ENCODE results near the gene SERPINA12.

The SERPINA12 gene

DNA sequence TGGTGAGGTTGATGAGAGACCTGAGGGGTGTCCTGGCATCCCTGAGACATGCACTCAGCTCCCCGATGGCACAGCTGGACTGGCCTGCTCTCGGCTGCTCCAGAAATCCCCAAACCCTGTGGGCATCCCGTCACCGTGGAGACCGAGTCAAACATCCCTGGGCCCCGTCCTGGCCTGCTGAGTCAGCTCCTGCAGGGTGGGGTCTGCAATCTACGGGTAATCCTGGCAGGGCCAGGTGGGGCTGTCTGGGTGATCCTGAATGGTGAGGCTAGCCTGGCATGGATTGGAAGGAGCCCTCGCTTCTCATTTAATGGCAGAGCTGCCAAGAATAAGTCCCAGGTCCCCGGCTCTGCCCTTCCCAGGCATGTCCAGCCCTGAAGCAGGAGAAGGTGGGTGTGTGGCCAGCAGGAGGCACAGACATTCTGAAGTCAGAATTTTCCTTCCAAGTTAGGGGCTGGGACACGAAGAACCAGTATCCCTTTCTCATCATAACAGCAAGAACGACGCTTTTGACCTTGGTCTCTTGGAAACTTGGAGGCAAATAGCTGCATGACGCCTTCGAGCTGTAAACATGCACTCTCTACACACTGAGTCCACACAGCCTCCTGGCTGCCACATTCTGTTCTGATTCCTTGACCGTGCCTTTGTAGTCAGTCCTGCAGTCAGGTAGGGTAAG lies 34.3 kb upstream of the SERPINA12 start:
- no peak for DNase-seq
- Histone ChIP-seq H3K27me3 (no peaks in the 10 kb centered on the region), H3K9me3 (no peaks in the 10 kb centered on the region), H3K4me1 (no peaks in the 10 kb centered on the region), H3K4me3 (ENCODE audit: low read depth, low read length) (no peak overlapping the region), H3K36me3 (no peaks in the 10 kb centered on the region)
- TF ChIP-seq, protein P1, sequence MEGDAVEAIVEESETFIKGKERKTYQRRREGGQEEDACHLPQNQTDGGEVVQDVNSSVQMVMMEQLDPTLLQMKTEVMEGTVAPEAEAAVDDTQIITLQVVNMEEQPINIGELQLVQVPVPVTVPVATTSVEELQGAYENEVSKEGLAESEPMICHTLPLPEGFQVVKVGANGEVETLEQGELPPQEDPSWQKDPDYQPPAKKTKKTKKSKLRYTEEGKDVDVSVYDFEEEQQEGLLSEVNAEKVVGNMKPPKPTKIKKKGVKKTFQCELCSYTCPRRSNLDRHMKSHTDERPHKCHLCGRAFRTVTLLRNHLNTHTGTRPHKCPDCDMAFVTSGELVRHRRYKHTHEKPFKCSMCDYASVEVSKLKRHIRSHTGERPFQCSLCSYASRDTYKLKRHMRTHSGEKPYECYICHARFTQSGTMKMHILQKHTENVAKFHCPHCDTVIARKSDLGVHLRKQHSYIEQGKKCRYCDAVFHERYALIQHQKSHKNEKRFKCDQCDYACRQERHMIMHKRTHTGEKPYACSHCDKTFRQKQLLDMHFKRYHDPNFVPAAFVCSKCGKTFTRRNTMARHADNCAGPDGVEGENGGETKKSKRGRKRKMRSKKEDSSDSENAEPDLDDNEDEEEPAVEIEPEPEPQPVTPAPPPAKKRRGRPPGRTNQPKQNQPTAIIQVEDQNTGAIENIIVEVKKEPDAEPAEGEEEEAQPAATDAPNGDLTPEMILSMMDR (IDR thresholded peaks at IDR 0.05; ENCODE audit: low read depth, low read length), result no peak

DNA sequence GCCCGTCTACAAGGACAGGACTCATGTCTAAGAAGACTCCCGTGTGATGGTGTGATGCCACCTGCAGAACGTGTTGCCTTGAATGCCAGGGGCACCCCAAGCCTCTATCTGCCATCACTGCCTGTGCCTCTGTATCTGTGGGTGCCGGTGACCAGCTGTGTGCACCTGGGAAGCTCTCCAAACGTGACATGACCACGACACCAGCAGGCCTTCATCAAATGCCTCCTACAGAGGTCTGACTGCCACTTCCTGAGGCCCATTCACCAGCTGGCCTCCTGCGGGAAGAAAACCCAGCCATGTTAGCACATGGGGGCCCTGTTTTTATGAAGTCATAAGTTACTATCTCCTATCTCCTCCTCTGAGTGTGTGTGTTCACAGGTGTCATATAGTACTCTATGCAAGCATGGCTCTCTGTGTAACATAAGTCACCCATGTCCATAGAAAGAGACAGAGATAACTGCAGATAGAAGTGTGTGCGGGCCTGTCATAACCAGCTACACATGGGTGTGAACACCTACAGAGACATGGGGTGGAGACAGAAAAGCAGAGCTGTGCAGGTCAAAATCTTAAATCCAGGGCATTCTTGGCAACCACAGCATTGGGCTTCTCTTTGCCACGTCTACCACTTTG lies 33.7 kb upstream of the SERPINA12 start:
- TF ChIP-seq, protein P1 (IDR thresholded peaks at IDR 0.05; ENCODE audit: low read depth, low read length), result no peak
- DNase-seq, result no peak
- Histone ChIP-seq H3K4me3 (ENCODE audit: low read depth, low read length) (no peak overlapping the region), H3K27me3 (no peaks in the 10 kb centered on the region), H3K36me3 (no peaks in the 10 kb centered on the region), H3K9me3 (no peaks in the 10 kb centered on the region), H3K4me1 (no peaks in the 10 kb centered on the region)

DNA sequence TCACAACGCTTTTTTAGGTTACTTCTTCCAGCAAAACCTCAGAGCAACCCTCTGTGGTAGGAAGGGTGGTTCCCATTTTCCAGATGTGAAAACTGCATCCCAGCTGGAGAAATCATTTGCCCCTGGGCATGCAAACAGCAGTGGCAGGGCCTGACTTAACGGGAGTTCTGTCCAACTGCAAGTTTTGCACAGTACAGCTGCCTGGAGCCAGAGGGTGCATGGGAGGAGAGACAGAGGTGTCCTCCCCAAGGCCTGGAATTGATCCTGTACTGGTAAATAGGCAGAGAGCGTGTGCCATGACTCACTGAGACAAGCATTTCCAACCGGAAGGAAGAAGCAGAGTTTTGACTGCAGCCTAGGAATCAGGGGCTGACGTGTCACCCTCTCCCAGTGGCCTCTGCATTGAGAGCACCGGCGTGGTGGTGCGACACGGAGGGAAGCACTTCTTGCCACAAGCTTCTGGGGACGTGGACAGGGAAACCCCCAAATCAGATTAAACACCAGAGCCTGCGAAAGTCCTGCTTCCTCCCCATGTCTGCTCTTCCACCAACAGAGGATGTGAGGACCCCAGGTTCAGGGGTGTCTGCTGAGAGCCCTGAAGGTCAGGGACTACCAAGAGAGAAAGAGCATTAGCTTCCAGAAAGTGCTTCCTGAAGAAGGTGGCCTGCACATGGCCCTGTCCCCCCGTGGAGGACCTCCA lies 33.0 kb upstream of the SERPINA12 start:
- no peaks in the 10 kb centered on the region for H3K36me3 ChIP-seq
- no peaks in the 10 kb centered on the region for H3K4me1 ChIP-seq
- TF ChIP-seq, protein P1 (IDR thresholded peaks at IDR 0.05; ENCODE audit: low read depth, low read length), result no peak
- no peak overlapping the region for H3K4me3 ChIP-seq (ENCODE audit: low read depth, low read length)
- no peaks in the 10 kb centered on the region for H3K27me3 ChIP-seq
- no peaks in the 10 kb centered on the region for H3K9me3 ChIP-seq
- DNase-seq, result no peak

DNA sequence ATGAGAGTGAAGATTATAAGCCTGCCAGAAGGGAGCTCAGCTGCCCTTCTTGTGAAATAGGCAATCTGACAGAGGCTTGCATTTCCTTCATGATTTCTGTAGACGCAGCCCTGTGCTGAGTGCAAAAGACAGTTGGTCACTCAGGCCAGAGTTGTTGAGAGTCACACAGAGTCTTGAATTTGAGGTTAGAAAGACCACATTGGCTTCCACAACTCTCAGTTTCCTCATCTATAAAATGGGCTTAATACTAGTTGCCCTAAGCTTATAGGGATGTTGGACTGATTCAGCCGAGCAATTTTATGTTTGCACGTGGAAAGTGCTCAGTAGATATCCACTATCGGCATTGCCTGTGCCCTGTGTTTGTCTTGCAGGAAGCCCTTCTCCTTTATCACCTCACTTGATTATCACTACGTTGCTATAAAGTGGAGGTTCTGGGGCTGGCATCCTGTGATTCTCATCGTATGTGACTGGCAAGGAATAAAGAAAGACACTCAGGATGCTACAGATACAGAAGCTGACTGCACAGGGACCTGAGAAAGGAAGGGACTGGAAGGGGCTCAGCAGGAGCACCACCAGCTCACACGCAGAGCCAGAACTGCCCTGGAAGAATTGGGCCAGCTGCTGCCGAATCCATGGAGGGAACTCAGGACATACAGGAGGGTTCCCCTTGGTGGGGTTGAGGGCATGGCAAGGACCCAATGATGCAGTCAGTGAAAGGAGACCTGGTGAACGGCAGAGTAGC lies 32.1 kb upstream of the SERPINA12 start:
- Histone ChIP-seq H3K27me3 (no peaks in the 10 kb centered on the region), H3K9me3 (no peaks in the 10 kb centered on the region), H3K4me3 (ENCODE audit: low read depth, low read length) (no peak overlapping the region), H3K4me1 (no peaks in the 10 kb centered on the region), H3K36me3 (no peaks in the 10 kb centered on the region)
- TF ChIP-seq, protein P1 (IDR thresholded peaks at IDR 0.05; ENCODE audit: low read depth, low read length), result no peak
- DNase-seq, result no peak

DNA sequence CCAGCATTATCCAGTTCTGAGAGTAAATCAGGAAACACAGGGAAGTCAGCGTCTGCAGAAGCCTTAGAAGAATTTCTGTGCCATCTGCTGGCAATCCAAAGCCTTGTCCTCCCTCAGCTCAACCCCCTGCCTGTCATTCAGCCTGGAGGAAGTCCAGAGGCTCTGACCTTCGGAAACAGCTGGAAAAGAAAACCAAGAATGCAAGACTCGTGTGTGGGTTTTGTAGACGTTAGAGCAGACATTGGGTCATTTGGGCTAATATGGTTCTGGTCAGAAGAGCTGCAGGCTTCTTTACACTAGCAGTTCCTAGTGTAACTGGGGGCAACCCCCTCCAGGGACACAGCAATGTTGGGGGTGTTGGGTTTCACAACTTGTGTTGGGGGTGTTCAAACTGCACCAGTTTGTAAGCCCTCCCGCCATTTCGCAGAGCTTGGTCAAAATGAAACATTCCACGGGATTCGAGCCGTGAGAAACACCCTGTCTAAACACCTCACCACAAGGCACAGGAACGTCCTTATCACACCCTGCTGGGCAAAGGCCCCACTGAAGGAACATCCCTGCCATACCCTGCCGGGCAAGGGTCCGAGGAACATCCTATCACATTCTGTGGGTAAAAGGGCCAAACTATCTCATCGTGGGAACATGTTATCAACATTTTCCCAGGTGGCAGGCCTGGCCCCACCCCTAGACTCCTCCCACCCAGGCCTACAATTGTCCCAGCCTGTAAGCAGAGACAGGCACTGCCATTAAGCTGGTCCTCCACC lies 30.9 kb upstream of the SERPINA12 start:
- Histone ChIP-seq H3K27me3 (no peaks in the 10 kb centered on the region), H3K36me3 (no peaks in the 10 kb centered on the region), H3K4me1 (no peaks in the 10 kb centered on the region), H3K4me3 (ENCODE audit: low read depth, low read length) (no peak overlapping the region), H3K9me3 (no peaks in the 10 kb centered on the region)
- no peak for DNase-seq
- TF ChIP-seq, protein P1 (IDR thresholded peaks at IDR 0.05; ENCODE audit: low read depth, low read length), result no peak

All from BE2C (cell line).